Measurements from ENCODE around the gene PSMD11. TPM values are rescaled to one million over a fixed set of nuclear protein-coding genes. Genes with fewer than 3 reads are reported as not detected.

PSMD11 gene
- total RNA-seq, 4 donors from 2014 or later: 33.2 to 74.3 (median 52.5) TPM

GRCh38 chr17:32483451-32484019 is 39.2 kb downstream of the PSMD11 start:
- peak overlapping the region in 3 of 4 donors; percentile 8 to 32 (median 28) for H3K27ac ChIP-seq
- no peak for TF ChIP-seq POLR2A (IDR thresholded peaks at IDR 0.05)
- TF ChIP-seq, protein P1, sequence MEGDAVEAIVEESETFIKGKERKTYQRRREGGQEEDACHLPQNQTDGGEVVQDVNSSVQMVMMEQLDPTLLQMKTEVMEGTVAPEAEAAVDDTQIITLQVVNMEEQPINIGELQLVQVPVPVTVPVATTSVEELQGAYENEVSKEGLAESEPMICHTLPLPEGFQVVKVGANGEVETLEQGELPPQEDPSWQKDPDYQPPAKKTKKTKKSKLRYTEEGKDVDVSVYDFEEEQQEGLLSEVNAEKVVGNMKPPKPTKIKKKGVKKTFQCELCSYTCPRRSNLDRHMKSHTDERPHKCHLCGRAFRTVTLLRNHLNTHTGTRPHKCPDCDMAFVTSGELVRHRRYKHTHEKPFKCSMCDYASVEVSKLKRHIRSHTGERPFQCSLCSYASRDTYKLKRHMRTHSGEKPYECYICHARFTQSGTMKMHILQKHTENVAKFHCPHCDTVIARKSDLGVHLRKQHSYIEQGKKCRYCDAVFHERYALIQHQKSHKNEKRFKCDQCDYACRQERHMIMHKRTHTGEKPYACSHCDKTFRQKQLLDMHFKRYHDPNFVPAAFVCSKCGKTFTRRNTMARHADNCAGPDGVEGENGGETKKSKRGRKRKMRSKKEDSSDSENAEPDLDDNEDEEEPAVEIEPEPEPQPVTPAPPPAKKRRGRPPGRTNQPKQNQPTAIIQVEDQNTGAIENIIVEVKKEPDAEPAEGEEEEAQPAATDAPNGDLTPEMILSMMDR (IDR thresholded peaks at IDR 0.05): peak; percentile 42 to 71 (median 60)
- peak in 2 of 3 donors; percentile 53 to 70 for DNase-seq

GRCh38 chr17:32484041-32484461 is 39.7 kb downstream of the PSMD11 start:
- peak overlapping the region in 2 of 4 donors; percentile 28 to 32 for H3K27ac ChIP-seq
- peak in 2 of 3 donors; percentile 45 to 46 for DNase-seq
- no peaks in the 10 kb centered on the region for H3K9me3 ChIP-seq
- peaks cover 0 to 6% (median 4%) of the 10 kb centered on the region in 4 donors for H3K4me1 ChIP-seq
- H3K4me3 ChIP-seq: no peak overlapping the region
- H3K36me3 ChIP-seq: peaks cover 0 to 30% (median 0%) of the 10 kb centered on the region in 3 donors
- no peak for TF ChIP-seq POLR2A (IDR thresholded peaks at IDR 0.05)
- TF ChIP-seq, protein P1 (IDR thresholded peaks at IDR 0.05): no peak
- H3K27me3 ChIP-seq: no peaks in the 10 kb centered on the region

More at GRCh38 chr17:32483451-32484019, 39.2 kb downstream of the PSMD11 start:
- H3K36me3 ChIP-seq: peaks cover 0 to 35% (median 0%) of the 10 kb centered on the region in 3 donors
- H3K9me3 ChIP-seq: no peaks in the 10 kb centered on the region
- no peak overlapping the region for H3K4me3 ChIP-seq
- H3K27me3 ChIP-seq: no peaks in the 10 kb centered on the region
- peaks cover 0 to 6% (median 4%) of the 10 kb centered on the region in 4 donors for H3K4me1 ChIP-seq

DNA sequence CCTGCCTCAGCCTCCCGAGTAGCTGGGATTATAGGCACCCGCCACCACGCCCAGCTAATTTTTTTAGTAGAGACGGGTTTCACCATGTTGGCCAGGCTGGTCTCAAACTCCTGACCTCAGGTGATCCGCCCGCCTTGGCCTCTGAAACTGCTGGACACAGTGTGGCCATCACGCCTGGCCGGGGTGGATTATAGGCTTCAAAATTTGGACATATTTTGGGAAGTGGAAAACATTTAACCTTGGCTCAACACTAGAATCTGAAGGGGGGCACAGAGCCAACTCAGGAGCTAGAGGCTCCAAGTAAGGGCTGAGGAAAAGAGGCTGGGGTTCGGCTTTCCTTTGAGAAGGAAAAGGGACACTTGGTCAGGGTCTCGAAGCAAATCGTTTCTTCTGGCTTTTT is 40.3 kb downstream of the PSMD11 start:
- peak in 2 of 3 donors; percentile 13 to 46 for DNase-seq
- H3K9me3 ChIP-seq: no peaks in the 10 kb centered on the region
- no peaks in the 10 kb centered on the region for H3K27me3 ChIP-seq
- no peak overlapping the region for H3K4me3 ChIP-seq
- peaks cover 0 to 24% (median 0%) of the 10 kb centered on the region in 3 donors for H3K36me3 ChIP-seq
- H3K27ac ChIP-seq: no peak overlapping the region
- peaks cover 0 to 6% (median 5%) of the 10 kb centered on the region in 4 donors for H3K4me1 ChIP-seq
- TF ChIP-seq, protein P1 (IDR thresholded peaks at IDR 0.05): no peak
- TF ChIP-seq POLR2A (IDR thresholded peaks at IDR 0.05): no peak

DNA sequence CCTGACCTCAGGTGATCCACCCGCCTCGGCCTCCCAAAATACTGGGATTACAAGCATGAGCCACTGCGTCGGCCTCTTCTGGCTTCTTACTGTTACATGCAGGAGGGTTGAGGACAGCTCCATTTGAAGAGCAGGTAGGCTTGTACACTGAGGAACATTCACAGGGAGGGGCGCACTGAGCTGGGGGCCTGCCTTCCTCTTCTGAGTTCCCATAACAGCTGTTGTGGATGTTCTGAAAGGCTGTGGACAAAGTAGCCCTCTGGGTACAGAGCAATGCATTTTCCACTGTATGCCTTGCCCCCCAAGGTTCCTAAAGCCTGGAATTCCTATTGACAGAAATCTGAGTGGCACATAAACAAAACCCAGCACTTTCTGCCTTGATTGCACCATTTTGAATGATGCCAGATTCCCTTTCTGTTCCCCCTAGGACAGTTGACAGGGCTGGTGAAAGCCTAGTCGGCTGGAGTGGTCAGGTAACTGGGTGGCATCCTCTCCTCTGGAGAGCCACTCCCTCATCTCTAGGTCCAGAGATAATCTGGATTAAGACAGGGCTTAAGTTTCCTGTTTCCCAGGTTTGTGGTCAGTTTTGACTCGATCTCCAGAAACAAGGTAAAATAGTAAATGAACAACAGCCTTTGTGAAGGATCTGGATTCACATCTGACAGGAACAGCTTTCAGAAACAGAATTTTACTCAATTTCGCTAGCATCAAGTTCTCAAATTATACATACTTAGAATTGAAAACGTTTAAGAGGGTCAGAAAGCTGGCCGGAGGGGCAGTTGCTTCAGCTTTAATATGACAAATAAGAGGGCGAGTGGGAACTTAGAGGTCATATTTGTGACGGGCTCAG is 41.2 kb downstream of the PSMD11 start:
- H3K9me3 ChIP-seq: no peaks in the 10 kb centered on the region
- TF ChIP-seq, protein P1 (IDR thresholded peaks at IDR 0.05): no peak
- no peak for TF ChIP-seq POLR2A (IDR thresholded peaks at IDR 0.05)
- peak overlapping the region in 2 of 4 donors; percentile 62 to 86 for H3K4me3 ChIP-seq
- no peaks in the 10 kb centered on the region for H3K27me3 ChIP-seq
- H3K36me3 ChIP-seq: peaks cover 0 to 16% (median 0%) of the 10 kb centered on the region in 3 donors
- DNase-seq: peak in 2 of 3 donors; percentile 16 to 44
- peak overlapping the region in 3 of 4 donors; percentile 60 to 82 (median 65) for H3K27ac ChIP-seq
- peaks cover 0 to 9% (median 6%) of the 10 kb centered on the region in 4 donors for H3K4me1 ChIP-seq

- Histone ChIP-seq H3K27me3 (no peaks in the 10 kb centered on the region), H3K4me3 (peak overlapping the region; percentile 54 to 86 (median 73)), H3K27ac (peak overlapping the region; percentile 60 to 83 (median 74)), H3K4me1 (peaks cover 0 to 9% (median 6%) of the 10 kb centered on the region in 4 donors), H3K36me3 (peaks cover 0 to 8% (median 0%) of the 10 kb centered on the region in 3 donors), H3K9me3 (no peaks in the 10 kb centered on the region)
- peak; percentile 67 to 84 (median 83) for DNase-seq
- TF ChIP-seq, protein P1 (IDR thresholded peaks at IDR 0.05): no peak
- TF ChIP-seq POLR2A (IDR thresholded peaks at IDR 0.05): no peak
Observed at GRCh38 chr17:32486111-32486700, 41.9 kb downstream of the PSMD11 start.
